Iris pigment epithelial cell (primary cell): ENCODE results near the gene ZC3H18.

Experiments
- DNase-seq: peaks from one replicate; pipeline ENCODE4 v3.0.0-alpha.2; 2011; ENCODE audit warnings: low read depth

Gene ZC3H18

GRCh38 chr16:88549671-88550245 lies 20.4 kb upstream of the ZC3H18 start:
- no peak for DNase-seq

GRCh38 chr16:88550246-88550661 lies 19.9 kb upstream of the ZC3H18 start:
- DNase-seq: no peak

GRCh38 chr16:88552166-88552565 lies 18.0 kb upstream of the ZC3H18 start:
- DNase-seq: no peak

- DNase-seq: no peak
Observed at GRCh38 chr16:88552815-88553214, 17.4 kb upstream of the ZC3H18 start.

GRCh38 chr16:88553739-88554138 lies 16.5 kb upstream of the ZC3H18 start:
- no peak for DNase-seq

- DNase-seq: no peak
Observed at GRCh38 chr16:88554711-88555264, 15.4 kb upstream of the ZC3H18 start.

- no peak for DNase-seq
Observed at GRCh38 chr16:88556294-88556988, 13.8 kb upstream of the ZC3H18 start.

GRCh38 chr16:88558457-88559442 lies 11.5 kb upstream of the ZC3H18 start:
- DNase-seq: peak; percentile 65

- DNase-seq: peak; percentile 29
Observed at GRCh38 chr16:88560714-88561484, 9.3 kb upstream of the ZC3H18 start.

- peak; percentile 45 for DNase-seq
Observed at GRCh38 chr16:88561485-88562359, 8.5 kb upstream of the ZC3H18 start.

GRCh38 chr16:88566158-88566557 lies 4.0 kb upstream of the ZC3H18 start:
- DNase-seq: peak; percentile 59

- DNase-seq: no peak
Observed at GRCh38 chr16:88568710-88569613, 1.2 kb upstream of the ZC3H18 start.

- DNase-seq: peak; percentile 14
Observed at GRCh38 chr16:88569614-88569984, 604 bp upstream of the ZC3H18 start.

- DNase-seq: peak; percentile 14
Observed at GRCh38 chr16:88570691-88571092, 489 bp downstream of the ZC3H18 start.

GRCh38 chr16:88575251-88575650 lies 5.0 kb downstream of the ZC3H18 start:
- DNase-seq: no peak

- no peak for DNase-seq
Observed at GRCh38 chr16:88576307-88576706, 6.1 kb downstream of the ZC3H18 start.

GRCh38 chr16:88577166-88577565 lies 7.0 kb downstream of the ZC3H18 start:
- DNase-seq: no peak

- DNase-seq: no peak
Observed at GRCh38 chr16:88578446-88579313, 8.5 kb downstream of the ZC3H18 start.

- DNase-seq: no peak
Observed at GRCh38 chr16:88580371-88580770, 10.2 kb downstream of the ZC3H18 start.
